K562 (cell line): ENCODE measurements around the gene USP24. TPM values are rescaled to one million over a fixed set of nuclear protein-coding genes. Genes with fewer than 3 reads are reported as not detected.

ENCODE experiments used
- ATAC-seq: fragments of 200-7000 bp; cut with Tn5 transposase; 3 replicates; pipeline ENCODE4 v1.9.1; 2020; ENCODE audit warnings: moderate library complexity
- BruUV-seq: library from RNA; stranded (reverse); fragments of 400-500 nt; replicated peaks from 2 replicates; lab custom pipeline; 2021; lab: Mats Ljungman, UMichigan
- CTCF ChIA-PET: fragments of 300-600 bp; formaldehyde crosslinking; extraction: SDS; loops from one replicate; lab custom pipeline; 2021; ENCODE audit warnings: low intra/inter-chr PET ratio; lab: Yijun Ruan, JAX
- POLR2A ChIA-PET: fragments of 300-600, 350-650 bp; sonication (Branson Sonifier 250); formaldehyde crosslinking; extraction: SDS; loops from one replicate; lab custom pipeline; 2021; ENCODE audit warnings: antibody characterized with exemption, inconsistent platforms; lab: Yijun Ruan, JAX
- DNase-seq, 4 experiments: peaks; one replicate each; pipeline versions ENCODE4 v3.0.0 to v3.0.0-alpha.2; 2011 to 2018; ENCODE audit warnings: low spot score in 3 of 4, mixed read lengths in 3 of 4; ENCODE audit errors: extremely low read depth in 1 of 4
- FAIRE-seq: peaks from 2 replicates; lab custom pipeline; 2011; peaks lifted over from hg19 to GRCh38; lab: Jason Lieb, UNC
- H2AFZ ChIP-seq: 2 replicates; pipeline ENCODE4 v1.6.0; 2011; ENCODE audit warnings: low read depth, low read length, control low read depth, inconsistent platforms
- H3K27ac ChIP-seq: fragments of 200-600 bp; 3 replicates; pipeline ENCODE4 v1.8.0; 2011; ENCODE audit warnings: low read depth, mild to moderate bottlenecking, control low read depth, inconsistent platforms, low read length, moderate library complexity, mixed read lengths; ENCODE audit errors: extremely low read depth
- H3K27me3 ChIP-seq, 2 experiments: fragments of 300-600 bp in 1 of 2; 2 replicates in 1 of 2; 3 replicates in 1 of 2; pipeline versions ENCODE4 v1.6.0 to v1.8.0; 2011; ENCODE audit warnings: inconsistent platforms in 2 of 2, low read length in 2 of 2, mild to moderate bottlenecking in 1 of 2, mixed read lengths in 1 of 2, moderate library complexity in 1 of 2; ENCODE audit not compliant: control insufficient read depth in 2 of 2, insufficient read depth in 2 of 2
- H3K36me3 ChIP-seq: fragments of 300-600 bp; 3 replicates; pipeline ENCODE4 v1.8.0; 2011; ENCODE audit warnings: mild to moderate bottlenecking, low read length, inconsistent platforms; ENCODE audit not compliant: control insufficient read depth, insufficient read depth
- H3K4me1 ChIP-seq, 2 experiments: fragments of 200-600 bp in 1 of 2; replicated peaks in 1 of 2; 2 replicates in 1 of 2; 3 replicates in 1 of 2; pipeline versions ENCODE4 v1.5.1 to v1.8.0; 2011; ENCODE audit warnings: inconsistent platforms in 2 of 2, low read length in 2 of 2, mild to moderate bottlenecking in 1 of 2, mixed read lengths in 1 of 2, moderate library complexity in 1 of 2; ENCODE audit not compliant: control insufficient read depth in 2 of 2, insufficient read depth in 2 of 2
- H3K4me2 ChIP-seq: 2 replicates; pipeline ENCODE4 v1.6.1; 2011; ENCODE audit warnings: low read length, control low read depth, inconsistent platforms, mixed read lengths; ENCODE audit not compliant: insufficient read depth
- H3K4me3 ChIP-seq: fragments of 200-600 bp; sonication (generic), shearing (Covaris generic); 2 replicates; pipeline ENCODE4 v1.5.1; 2016; ENCODE audit warnings: control low read depth, inconsistent platforms
- H3K79me2 ChIP-seq: fragments of 200-600 bp; 3 replicates; pipeline ENCODE4 v1.8.0; 2011; ENCODE audit warnings: low read length, inconsistent platforms; ENCODE audit not compliant: control insufficient read depth, insufficient read depth
- H3K9ac ChIP-seq, 2 experiments: 2 replicates each; pipeline versions ENCODE4 v1.6.0 to v1.6.1; 2011; ENCODE audit warnings: low read depth in 2 of 2, low read length in 2 of 2, control low read depth in 1 of 2, inconsistent platforms in 1 of 2, mild to moderate bottlenecking in 1 of 2, mixed read lengths in 1 of 2; ENCODE audit not compliant: insufficient read depth in 1 of 2
- H3K9me1 ChIP-seq: one replicate; pipeline ENCODE4 v1.6.0; 2011; ENCODE audit warnings: inconsistent platforms, mild to moderate bottlenecking, low read length, moderate library complexity; ENCODE audit not compliant: control insufficient read depth, insufficient read depth
- H3K9me3 ChIP-seq: replicated peaks from 2 replicates; pipeline ENCODE4 v1.5.1; 2011; ENCODE audit warnings: low read depth, low read length, inconsistent platforms; ENCODE audit not compliant: control insufficient read depth, insufficient read depth
- H4K20me1 ChIP-seq: replicated peaks from 2 replicates; pipeline ENCODE4 v1.6.1; 2011; ENCODE audit warnings: low read length, inconsistent platforms, mixed read lengths; ENCODE audit not compliant: control insufficient read depth, insufficient read depth
- DACH1 ChIP-seq: fragments of 450-650 bp; IDR thresholded peaks from 2 replicates; pipeline ENCODE4 v1.6.1; 2018; ENCODE audit not compliant: partially characterized antibody
- NR2F6 ChIP-seq: fragments of 450-650 bp; formaldehyde crosslinking; IDR thresholded peaks from 2 replicates; pipeline ENCODE4 v1.4.0; 2020; ENCODE audit warnings: mild to moderate bottlenecking
- ZC3H11A ChIP-seq: IDR thresholded peaks from 2 replicates; pipeline ENCODE4 v1.6.1; 2012; ENCODE audit warnings: low read depth, low read length, improper control_type of control experiment
- ZKSCAN1 ChIP-seq: fragments of 150-350 bp; IDR thresholded peaks from 2 replicates; pipeline ENCODE4 v1.6.1; 2016; ENCODE audit warnings: low read depth, low read length
- WGBS: fragments of 100-300 bp; shearing (Covaris generic); methylation state at CpG from one replicate; pipeline ENCODE4 v1.1.6; 2016; ENCODE audit warnings: low coverage, mixed read lengths; ENCODE audit not compliant: insufficient coverage; ENCODE audit errors: missing lambda C conversion rate; 5-methylcytosine and 5-hydroxymethylcytosine counted together
- in situ Hi-C: fragments of 300-500 bp; cut with MboI; formaldehyde crosslinking; loops from 4 replicates; pipeline ENCODE4 v1.15.0; 2018; ENCODE audit warnings: inconsistent platforms, mixed read lengths
- intact Hi-C: fragments of 100-400 bp; cut with micrococcal nuclease; formaldehyde crosslinking; loops from 2 replicates; pipeline ENCODE4 v1.14.2; 2022
- polyA plus RNA-seq, 8 experiments: library from polyadenylated mRNA; depleted of rRNA in 4 of 8; stranded (reverse) in 5 of 8; unstranded in 3 of 8; fragments of >200 nt; fragmentation: Nextera tagmentation in 2 of 8; fragmentation: Illumina TruSeq in 1 of 8; extraction: Ambion mirVana in 2 of 8; extraction: Trizol in 1 of 8; gene quantifications; 2 replicates each; pipeline versions ENCODE4 v1.2.1 to v1.2.3, GENCODE V29; 2011 to 2014; ENCODE audit warnings: inconsistent platforms in 1 of 8, missing spikeins in 1 of 8
- total RNA-seq, 7 experiments: library from RNA; depleted of rRNA in 6 of 7; stranded (reverse); fragments of >200 nt in 6 of 7; fragmentation: Illumina TruSeq in 2 of 7; extraction: Trizol in 2 of 7; gene quantifications; 2 replicates each; pipeline versions ENCODE4 v1.2.1 to v1.2.3, GENCODE V29; 2011 to 2021; ENCODE audit warnings: low replicate concordance in 1 of 7
- TF ChIP-seq, protein P1 (sequence below), 2 experiments: fragments of 450-650 bp in 1 of 2; IDR thresholded peaks; 2 replicates each; pipeline ENCODE4 v1.6.1; 2011 to 2017; ENCODE audit warnings: low read depth in 2 of 2, antibody characterized with exemption in 1 of 2, borderline replicate concordance in 1 of 2, low read length in 1 of 2, mild to moderate bottlenecking in 1 of 2, mixed read lengths in 1 of 2; ENCODE audit not compliant: control insufficient read depth in 1 of 2

USP24 gene
- total and polyA plus RNA-seq, 9 of the 15 experiments (the other 6 are each of a cell fraction or from before 2014, with no cell fraction given) = 7.7 to 62.6 (median 36.8) TPM

DNA sequence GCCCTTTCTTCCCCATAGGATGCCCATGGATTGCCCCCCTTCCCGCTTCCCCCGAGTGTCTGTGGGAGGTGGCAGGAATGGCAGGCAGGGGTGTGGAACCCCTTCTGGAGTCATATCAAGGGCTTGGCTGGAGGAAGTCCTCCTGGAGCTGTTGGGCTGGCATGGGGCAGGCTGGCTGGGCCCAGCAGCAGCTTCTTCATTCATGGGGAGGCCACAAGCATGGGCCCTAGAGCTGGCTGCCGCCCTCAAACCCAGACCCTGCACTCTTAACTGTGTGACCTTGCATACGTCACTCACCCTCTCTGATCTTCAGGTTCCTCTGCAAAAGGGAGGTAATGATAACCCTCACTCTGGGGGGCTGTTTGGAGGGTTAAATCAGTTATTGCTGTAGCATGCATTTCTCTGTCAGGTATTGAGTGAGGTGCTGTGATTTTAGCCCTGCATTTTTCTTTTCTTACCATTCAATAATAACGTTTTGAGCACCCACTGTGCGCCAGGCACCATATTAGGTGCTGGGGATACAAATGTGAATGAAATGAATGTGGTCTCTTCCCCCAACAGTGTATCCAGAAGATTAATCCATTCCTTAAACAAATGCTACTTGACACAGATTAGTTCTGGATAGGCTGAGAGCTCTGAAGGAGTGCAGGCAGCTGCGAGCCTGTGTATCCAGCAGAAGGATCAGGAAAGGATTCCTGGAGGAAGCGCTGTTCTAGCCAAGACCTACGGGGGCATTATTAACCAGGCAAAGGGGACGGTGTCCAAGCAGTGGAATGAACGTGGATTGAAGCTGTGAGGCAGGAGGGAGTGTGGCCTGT is 166.5 kb downstream of the USP24 start:
- TF ChIP-seq NR2F6 (CRISPR knock-in tag) (no peak), DACH1 (no peak), ZC3H11A (no peak), ZKSCAN1 (peak; percentile 71; the same call in 1 of the 2 replicates)
- TF ChIP-seq, protein P1, sequence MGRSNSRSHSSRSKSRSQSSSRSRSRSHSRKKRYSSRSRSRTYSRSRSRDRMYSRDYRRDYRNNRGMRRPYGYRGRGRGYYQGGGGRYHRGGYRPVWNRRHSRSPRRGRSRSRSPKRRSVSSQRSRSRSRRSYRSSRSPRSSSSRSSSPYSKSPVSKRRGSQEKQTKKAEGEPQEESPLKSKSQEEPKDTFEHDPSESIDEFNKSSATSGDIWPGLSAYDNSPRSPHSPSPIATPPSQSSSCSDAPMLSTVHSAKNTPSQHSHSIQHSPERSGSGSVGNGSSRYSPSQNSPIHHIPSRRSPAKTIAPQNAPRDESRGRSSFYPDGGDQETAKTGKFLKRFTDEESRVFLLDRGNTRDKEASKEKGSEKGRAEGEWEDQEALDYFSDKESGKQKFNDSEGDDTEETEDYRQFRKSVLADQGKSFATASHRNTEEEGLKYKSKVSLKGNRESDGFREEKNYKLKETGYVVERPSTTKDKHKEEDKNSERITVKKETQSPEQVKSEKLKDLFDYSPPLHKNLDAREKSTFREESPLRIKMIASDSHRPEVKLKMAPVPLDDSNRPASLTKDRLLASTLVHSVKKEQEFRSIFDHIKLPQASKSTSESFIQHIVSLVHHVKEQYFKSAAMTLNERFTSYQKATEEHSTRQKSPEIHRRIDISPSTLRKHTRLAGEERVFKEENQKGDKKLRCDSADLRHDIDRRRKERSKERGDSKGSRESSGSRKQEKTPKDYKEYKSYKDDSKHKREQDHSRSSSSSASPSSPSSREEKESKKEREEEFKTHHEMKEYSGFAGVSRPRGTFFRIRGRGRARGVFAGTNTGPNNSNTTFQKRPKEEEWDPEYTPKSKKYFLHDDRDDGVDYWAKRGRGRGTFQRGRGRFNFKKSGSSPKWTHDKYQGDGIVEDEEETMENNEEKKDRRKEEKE (IDR thresholded peaks at IDR 0.05; ENCODE audit: borderline replicate concordance in 1 of 2, control insufficient read depth in 1 of 2, low read depth in 2 of 2, low read length in 1 of 2) = no peak
- TF ChIP-seq, all 486 proteins: peak for 1
- FAIRE-seq (no peak), DNase-seq (no peak), ATAC-seq (no peak)
- peaks cover 5% of the 10 kb centered on the region; the same call in 1 of the 2 replicates for H4K20me1 ChIP-seq
- POLR2A ChIA-PET = interaction anchor here (0.7 to 4.1 kb wide), 4 partner anchors 11 to 357 kb away, joined by 3 to 24 read pairs (median 5); no protein-coding TSS in a partner anchor
- H3K4me1 ChIP-seq = peaks cover 0 to 8% of the 10 kb centered on the region in 2 experiments; a peak in 2 of 5 replicates
- H3K9ac ChIP-seq = peak overlapping the region in 1 of 2 experiments; percentile 58; a peak in 2 of 4 replicates
- H3K9me3 ChIP-seq = no peaks in the 10 kb centered on the region
- no peak overlapping the region for H3K27ac ChIP-seq
- no TSS peak for BruUV-seq
- peaks cover 98% of the 10 kb centered on the region for H3K36me3 ChIP-seq
- H3K4me2 ChIP-seq = no peak overlapping the region
- H3K9me1 ChIP-seq = no peaks in the 10 kb centered on the region
- WGBS = 81% methylated on average over 10 of the region's 11 CpGs
- H2AFZ ChIP-seq = no peak overlapping the region
- H3K79me2 ChIP-seq = peaks cover 42% of the 10 kb centered on the region; the same call in 2 of the 3 replicates
- in situ Hi-C loops = no loop called here
- CTCF ChIA-PET = interaction anchor here (0.9 kb wide), 1 partner anchor 98 kb away, joined by 4 read pairs; no protein-coding TSS in a partner anchor
- no peak overlapping the region for H3K4me3 ChIP-seq
- H3K27me3 ChIP-seq = no peaks in the 10 kb centered on the region
- intact Hi-C loops = no loop called here
